Thyroid gland (tissue), 4 donors: Measurements from ENCODE around the gene RNF19B.

Experiments used
- CTCF ChIP-seq, 6 experiments: fragments of 200-600 bp in 3 of 6; fragments of 450-650 bp in 3 of 6; sonication (generic) in 3 of 6; IDR thresholded peaks; one replicate each; pipeline ENCODE4 v1.5.1; 2016 to 2019; ENCODE audit warnings: antibody characterized with exemption in 6 of 6, mild to moderate bottlenecking in 2 of 6, inconsistent platforms in 1 of 6, moderate library complexity in 1 of 6
- POLR2A ChIP-seq, 2 donors: fragments of 450-650 bp; IDR thresholded peaks; one replicate each; pipeline ENCODE4 v1.6.1; 2017; ENCODE audit warnings: antibody characterized with exemption in 2 of 2, mild to moderate bottlenecking in 2 of 2, moderate library complexity in 1 of 2

GRCh38 chr1:32898056-32898455 is 66.6 kb downstream of the RNF19B start:
- TF ChIP-seq POLR2A (IDR thresholded peaks at IDR 0.05) (no peak), CTCF (IDR thresholded peaks at IDR 0.05) (no peak)
